Adrenal gland (tissue), 5 donors: ENCODE results near the gene FCHSD2.

ENCODE experiments used
- CTCF ChIP-seq, 6 experiments: fragments of 450-650 bp in 4 of 6; fragments of 200-600 bp in 2 of 6; sonication (generic) in 1 of 6; IDR thresholded peaks; 1 replicate in 5 of 6; 2 replicates in 1 of 6; pipeline versions ENCODE4 v1.5.1 to v1.8.0; 2016 to 2021; ENCODE audit warnings: antibody characterized with exemption in 6 of 6, mild to moderate bottlenecking in 2 of 6, moderate library complexity in 1 of 6
- POLR2A ChIP-seq, 2 donors: fragments of 450-650 bp; IDR thresholded peaks; one replicate each; pipeline ENCODE4 v1.6.1; 2017; ENCODE audit warnings: antibody characterized with exemption in 2 of 2, mild to moderate bottlenecking in 2 of 2, moderate library complexity in 1 of 2
- donor health status: DM: no; HTN: no; CAD: no.

DNA sequence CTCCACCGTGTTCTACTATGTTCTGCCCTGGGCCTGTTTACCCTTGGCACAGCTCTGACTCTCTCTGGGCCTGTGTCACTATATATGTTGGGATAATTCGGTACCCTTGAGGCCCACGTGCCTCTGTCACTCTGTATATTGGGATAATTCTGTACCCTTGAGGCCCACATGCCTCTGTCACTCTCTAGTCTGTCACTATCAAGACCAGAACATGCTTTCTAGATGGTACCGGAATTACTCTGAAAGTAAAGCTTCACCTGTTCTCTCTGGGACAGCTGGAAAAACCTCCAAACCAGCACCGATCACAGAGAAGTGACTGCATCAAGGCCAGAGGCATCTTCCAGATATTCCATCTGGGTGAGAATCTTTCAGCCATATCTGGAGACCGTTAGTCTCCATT lies 9.3 kb upstream of the FCHSD2 start:
- TF ChIP-seq CTCF (IDR thresholded peaks at IDR 0.05) (no peak), POLR2A (IDR thresholded peaks at IDR 0.05) (no peak)
